ENCODE results near the gene CA14.

The CA14 gene

DNA sequence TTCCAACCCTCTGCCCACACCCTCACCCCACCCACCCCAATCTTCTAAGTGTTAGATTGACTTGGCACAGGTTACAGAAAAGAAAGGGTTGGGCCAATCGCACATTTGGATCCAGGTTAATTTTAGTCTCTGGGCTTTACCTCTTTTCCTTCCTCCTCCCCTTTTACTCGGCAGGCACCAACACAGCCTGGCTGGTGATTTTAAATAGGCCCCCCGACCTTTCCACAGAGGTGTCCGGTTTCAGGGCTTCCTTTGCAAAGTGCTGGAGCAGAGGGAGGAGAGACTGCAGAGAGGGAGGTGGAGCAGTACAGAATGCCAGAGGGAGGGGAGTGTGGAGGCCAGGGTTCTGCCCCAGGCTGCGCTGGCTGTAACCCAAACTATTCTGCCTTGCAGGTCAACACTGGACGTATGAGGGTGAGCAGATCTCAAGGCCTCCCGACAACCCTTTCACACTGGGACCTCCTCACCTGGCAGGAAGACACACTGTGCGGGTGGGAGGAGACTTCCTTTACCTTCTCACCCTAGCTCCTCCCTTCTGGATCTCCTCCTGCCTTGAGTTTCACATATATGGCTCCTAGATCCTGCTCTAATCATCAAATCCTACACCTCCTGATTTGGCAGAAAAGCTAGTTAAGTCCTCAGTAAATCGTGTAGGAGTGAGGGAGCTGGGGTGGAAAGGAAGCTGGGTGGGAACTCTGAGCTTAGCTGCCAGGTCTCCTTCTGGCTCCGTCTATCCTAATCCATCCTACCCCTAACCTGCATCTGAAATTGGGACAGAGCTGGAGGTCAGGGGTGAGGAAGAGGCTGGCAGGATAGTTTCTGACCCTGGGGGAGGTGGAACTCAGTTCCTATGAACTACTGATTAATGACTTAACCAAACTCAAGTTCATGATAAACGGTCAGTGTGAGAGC is 2.4 kb downstream of the CA14 start:
- DNase-seq = no peak

DNA sequence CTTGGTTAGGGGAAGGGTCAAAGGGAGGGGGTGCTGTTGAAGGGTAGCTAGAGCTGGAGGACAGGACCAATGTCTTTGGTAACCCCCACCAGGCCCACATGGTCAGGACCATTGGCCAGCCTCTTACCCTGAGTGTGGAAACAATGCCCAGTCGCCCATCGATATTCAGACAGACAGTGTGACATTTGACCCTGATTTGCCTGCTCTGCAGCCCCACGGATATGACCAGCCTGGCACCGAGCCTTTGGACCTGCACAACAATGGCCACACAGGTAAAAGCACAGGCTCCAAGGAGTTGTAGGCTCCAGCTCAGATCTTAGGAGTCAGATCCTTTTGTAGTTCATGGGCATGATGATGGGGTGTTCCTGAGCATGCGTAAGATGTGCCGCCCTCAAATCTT is 3.8 kb downstream of the CA14 start:
- H3K36me3 ChIP-seq (replicated peaks; ENCODE audit: insufficient read depth, low read length) = peaks cover 8% of the 10 kb centered on the region
- no peaks in the 10 kb centered on the region for H3K9me2 ChIP-seq (replicated peaks; ENCODE audit: insufficient read depth, low read length)
- TF ChIP-seq EZH2phosphoT487 (IDR thresholded peaks at IDR 0.05; ENCODE audit: low read length) (no peak), EZH2 (optimal IDR thresholded peaks at IDR 0.05; ENCODE audit: low read depth, low read length) (no peak)
- TF ChIP-seq, protein P1, sequence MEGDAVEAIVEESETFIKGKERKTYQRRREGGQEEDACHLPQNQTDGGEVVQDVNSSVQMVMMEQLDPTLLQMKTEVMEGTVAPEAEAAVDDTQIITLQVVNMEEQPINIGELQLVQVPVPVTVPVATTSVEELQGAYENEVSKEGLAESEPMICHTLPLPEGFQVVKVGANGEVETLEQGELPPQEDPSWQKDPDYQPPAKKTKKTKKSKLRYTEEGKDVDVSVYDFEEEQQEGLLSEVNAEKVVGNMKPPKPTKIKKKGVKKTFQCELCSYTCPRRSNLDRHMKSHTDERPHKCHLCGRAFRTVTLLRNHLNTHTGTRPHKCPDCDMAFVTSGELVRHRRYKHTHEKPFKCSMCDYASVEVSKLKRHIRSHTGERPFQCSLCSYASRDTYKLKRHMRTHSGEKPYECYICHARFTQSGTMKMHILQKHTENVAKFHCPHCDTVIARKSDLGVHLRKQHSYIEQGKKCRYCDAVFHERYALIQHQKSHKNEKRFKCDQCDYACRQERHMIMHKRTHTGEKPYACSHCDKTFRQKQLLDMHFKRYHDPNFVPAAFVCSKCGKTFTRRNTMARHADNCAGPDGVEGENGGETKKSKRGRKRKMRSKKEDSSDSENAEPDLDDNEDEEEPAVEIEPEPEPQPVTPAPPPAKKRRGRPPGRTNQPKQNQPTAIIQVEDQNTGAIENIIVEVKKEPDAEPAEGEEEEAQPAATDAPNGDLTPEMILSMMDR (IDR thresholded peaks at IDR 0.05; ENCODE audit: low read length) = no peak

More for the DNA sequence above, 2.4 kb downstream of the CA14 start:
- Histone ChIP-seq H3K4me2 (ENCODE audit: low read depth, low read length) (no peak overlapping the region), H3K9ac (ENCODE audit: low read length) (no peak overlapping the region), H3K4me3 (ENCODE audit: low read length) (no peak overlapping the region), H3K4me1 (ENCODE audit: low read length) (peaks cover 8% of the 10 kb centered on the region), H4K20me1 (ENCODE audit: insufficient read depth, low read length) (no peaks in the 10 kb centered on the region), H3K9me3 (replicated peaks; ENCODE audit: insufficient read depth, low read length) (no peaks in the 10 kb centered on the region), H3K79me2 (ENCODE audit: low read length) (no peaks in the 10 kb centered on the region), H3K27ac (ENCODE audit: low read length) (no peak overlapping the region), H3K36me3 (replicated peaks; ENCODE audit: insufficient read depth, low read length) (no peaks in the 10 kb centered on the region), H3F3A (ENCODE audit: insufficient read depth, low read length) (peaks cover 3% of the 10 kb centered on the region; the same call in 1 of the 2 replicates), H2AFZ (ENCODE audit: low read length) (no peak overlapping the region), H3K9me2 (replicated peaks; ENCODE audit: insufficient read depth, low read length) (no peaks in the 10 kb centered on the region), H3K27me3 (replicated peaks; ENCODE audit: insufficient read depth, low read length) (peaks cover 24% of the 10 kb centered on the region)
- TF ChIP-seq EZH2 (optimal IDR thresholded peaks at IDR 0.05; ENCODE audit: low read depth, low read length) (no peak), EZH2phosphoT487 (IDR thresholded peaks at IDR 0.05; ENCODE audit: low read length) (no peak)
- TF ChIP-seq, protein P1 (IDR thresholded peaks at IDR 0.05; ENCODE audit: low read length) = no peak

DNA sequence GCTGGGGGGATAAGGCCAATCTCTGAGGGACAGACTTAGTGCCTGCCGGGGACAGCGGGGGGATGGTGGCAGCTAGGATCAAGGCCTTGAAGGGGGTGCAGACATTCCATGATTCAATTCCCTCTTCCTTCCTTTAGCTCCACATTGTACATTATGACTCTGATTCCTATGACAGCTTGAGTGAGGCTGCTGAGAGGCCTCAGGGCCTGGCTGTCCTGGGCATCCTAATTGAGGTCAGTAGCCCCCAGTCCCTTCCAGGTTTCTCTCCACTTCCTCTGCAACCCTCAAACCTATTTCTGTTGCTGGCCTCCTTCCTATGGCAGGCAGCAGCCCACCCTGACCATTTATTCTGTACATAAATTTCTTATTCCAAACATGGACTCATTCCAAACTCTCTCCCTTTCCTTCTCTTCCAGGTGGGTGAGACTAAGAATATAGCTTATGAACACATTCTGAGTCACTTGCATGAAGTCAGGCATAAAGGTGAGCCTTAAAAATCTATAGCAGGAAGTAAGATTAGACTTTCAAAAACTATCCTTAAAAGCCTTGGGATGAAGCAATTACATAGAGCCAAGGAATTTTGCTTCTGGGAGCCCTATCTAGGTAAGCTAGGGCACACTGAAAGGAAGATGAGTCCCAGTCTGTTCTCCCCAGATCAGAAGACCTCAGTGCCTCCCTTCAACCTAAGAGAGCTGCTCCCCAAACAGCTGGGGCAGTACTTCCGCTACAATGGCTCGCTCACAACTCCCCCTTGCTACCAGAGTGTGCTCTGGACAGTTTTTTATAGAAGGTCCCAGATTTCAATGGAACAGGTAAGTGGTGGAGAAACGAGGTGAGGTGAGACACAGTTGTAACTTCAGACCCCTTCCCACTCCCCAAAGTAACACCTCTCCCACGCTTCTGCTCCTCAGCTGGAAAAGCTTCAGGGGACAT is 5.1 kb downstream of the CA14 start:
- Histone ChIP-seq H3K9ac (ENCODE audit: low read length) (no peak overlapping the region), H3K4me3 (ENCODE audit: low read length) (no peak overlapping the region), H3K79me2 (ENCODE audit: low read length) (peaks cover 20% of the 10 kb centered on the region), H3K9me3 (replicated peaks; ENCODE audit: insufficient read depth, low read length) (no peaks in the 10 kb centered on the region), H3K9me2 (replicated peaks; ENCODE audit: insufficient read depth, low read length) (no peaks in the 10 kb centered on the region), H3K36me3 (replicated peaks; ENCODE audit: insufficient read depth, low read length) (peaks cover 16% of the 10 kb centered on the region), H3K27me3 (replicated peaks; ENCODE audit: insufficient read depth, low read length) (peaks cover 13% of the 10 kb centered on the region; the same call in 1 of the 2 replicates), H4K20me1 (ENCODE audit: insufficient read depth, low read length) (no peaks in the 10 kb centered on the region), H3F3A (ENCODE audit: insufficient read depth, low read length) (peaks cover 4% of the 10 kb centered on the region; the same call in 1 of the 2 replicates), H3K4me1 (ENCODE audit: low read length) (peaks cover 8% of the 10 kb centered on the region), H3K4me2 (ENCODE audit: low read depth, low read length) (no peak overlapping the region), H3K27ac (ENCODE audit: low read length) (no peak overlapping the region), H2AFZ (ENCODE audit: low read length) (no peak overlapping the region)
- no peak for DNase-seq
- no peak for TF ChIP-seq EZH2 (optimal IDR thresholded peaks at IDR 0.05; ENCODE audit: low read depth, low read length)
- TF ChIP-seq, protein P1 (IDR thresholded peaks at IDR 0.05; ENCODE audit: low read length) = no peak
- no peak for TF ChIP-seq EZH2phosphoT487 (IDR thresholded peaks at IDR 0.05; ENCODE audit: low read length)

More for the DNA sequence above, 3.8 kb downstream of the CA14 start:
- Histone ChIP-seq H3K27me3 (replicated peaks; ENCODE audit: insufficient read depth, low read length) (peaks cover 24% of the 10 kb centered on the region), H3F3A (ENCODE audit: insufficient read depth, low read length) (peaks cover 4% of the 10 kb centered on the region; the same call in 1 of the 2 replicates), H3K27ac (ENCODE audit: low read length) (no peak overlapping the region), H3K4me3 (ENCODE audit: low read length) (no peak overlapping the region), H3K4me2 (ENCODE audit: low read depth, low read length) (no peak overlapping the region), H3K9me3 (replicated peaks; ENCODE audit: insufficient read depth, low read length) (no peaks in the 10 kb centered on the region), H4K20me1 (ENCODE audit: insufficient read depth, low read length) (no peaks in the 10 kb centered on the region), H3K9ac (ENCODE audit: low read length) (no peak overlapping the region), H3K4me1 (ENCODE audit: low read length) (peaks cover 4% of the 10 kb centered on the region), H2AFZ (ENCODE audit: low read length) (no peak overlapping the region), H3K79me2 (ENCODE audit: low read length) (peaks cover 7% of the 10 kb centered on the region)
- DNase-seq = no peak
